Fibroblast of upper back skin (primary cell): ENCODE measurements around the gene BACH2.
A peak's percentile ranks its signal among the peaks of the same experiment; 100 is the strongest.
"Not testable (repeated sequence)": the region's sequence is repeated elsewhere in the genome, so short reads cannot be mapped to it uniquely, and the experiment has no call there.

ENCODE experiments used
- DNase-seq: peaks from one replicate; pipeline ENCODE4 v3.0.0-alpha.2; 2013

BACH2 gene

DNA sequence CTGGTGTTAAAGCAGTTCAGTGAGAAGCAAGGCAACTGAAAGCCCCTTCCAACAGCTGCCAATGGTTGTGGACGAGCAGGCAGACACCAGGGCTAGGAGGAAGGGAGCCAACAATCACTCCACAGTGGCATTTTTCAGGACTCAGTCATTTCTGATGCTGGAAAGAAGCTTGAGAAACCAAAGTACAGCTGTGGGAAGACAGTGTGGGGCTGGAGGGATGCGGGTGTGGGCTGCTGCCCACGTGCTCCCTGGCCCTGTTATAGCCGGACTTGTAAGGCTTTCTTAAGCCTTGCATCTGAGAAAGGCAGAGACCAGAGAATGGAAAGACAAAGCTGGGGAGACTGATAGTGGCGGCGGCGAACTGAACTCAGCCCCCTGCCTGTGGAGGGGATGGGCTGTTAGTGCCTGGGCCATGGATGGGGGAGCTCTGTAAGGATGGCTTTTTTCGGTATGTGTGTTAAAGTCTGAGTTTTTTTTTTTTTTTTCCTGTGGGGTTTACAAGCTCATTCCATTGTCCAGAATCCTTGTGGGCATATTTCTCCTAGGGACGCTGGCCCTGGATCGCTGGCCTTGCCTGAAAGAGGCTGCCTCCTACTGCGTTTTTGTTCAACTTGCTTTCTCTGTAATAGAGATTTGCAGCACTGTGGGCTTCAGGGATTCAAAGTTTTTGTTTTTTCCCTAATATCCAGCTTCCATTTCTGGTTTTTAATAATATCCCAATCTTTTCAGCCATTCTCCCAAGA is 310.7 kb downstream of the BACH2 start:
- peak; percentile 96 for DNase-seq

GRCh38 chr6:89984926-89985750 is 311.5 kb downstream of the BACH2 start:
- DNase-seq, result peak; percentile 79

DNA sequence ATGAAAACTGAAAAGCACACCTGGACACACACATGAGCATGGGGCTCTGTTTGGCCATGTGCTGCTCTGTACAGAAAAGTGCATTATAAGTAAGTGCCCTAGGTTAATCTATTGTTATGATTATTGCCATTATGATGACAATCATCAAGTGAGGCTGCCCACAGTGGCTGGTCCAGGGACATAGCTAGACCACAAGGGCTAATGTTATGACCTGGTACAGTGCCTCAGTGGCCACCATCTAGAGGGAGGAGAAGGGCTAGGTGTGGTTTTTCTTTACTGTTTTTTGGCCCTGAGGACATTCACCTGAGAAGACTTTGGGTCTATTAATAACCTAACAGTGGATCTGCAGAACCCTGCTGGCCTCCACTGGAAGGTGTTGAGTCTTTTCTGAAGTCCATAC is 316.3 kb downstream of the BACH2 start:
- DNase-seq, result no peak

- DNase-seq, result no peak
Observed at GRCh38 chr6:89979481-89980119, 317.0 kb downstream of the BACH2 start.

- no peak for DNase-seq
Observed at GRCh38 chr6:89978749-89979145, 317.9 kb downstream of the BACH2 start.

- peak; percentile 96 for DNase-seq
Observed at GRCh38 chr6:89977808-89978748, 318.6 kb downstream of the BACH2 start.

DNA sequence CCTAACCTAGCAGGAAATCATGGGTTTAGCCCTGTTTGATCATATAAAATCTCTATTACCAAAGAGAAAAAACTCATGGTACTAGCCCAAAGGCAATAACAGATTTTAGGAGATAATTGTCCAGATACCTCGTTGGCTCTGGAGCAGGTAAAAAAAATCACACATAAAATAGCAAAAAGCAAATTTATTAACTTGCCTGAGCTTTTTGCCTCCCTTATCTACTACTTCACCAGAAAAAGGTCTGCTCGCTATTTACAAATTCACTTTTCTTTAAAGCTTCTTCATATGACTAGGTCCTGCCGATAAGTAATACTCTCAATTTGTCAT is 320.0 kb downstream of the BACH2 start:
- no peak for DNase-seq

DNA sequence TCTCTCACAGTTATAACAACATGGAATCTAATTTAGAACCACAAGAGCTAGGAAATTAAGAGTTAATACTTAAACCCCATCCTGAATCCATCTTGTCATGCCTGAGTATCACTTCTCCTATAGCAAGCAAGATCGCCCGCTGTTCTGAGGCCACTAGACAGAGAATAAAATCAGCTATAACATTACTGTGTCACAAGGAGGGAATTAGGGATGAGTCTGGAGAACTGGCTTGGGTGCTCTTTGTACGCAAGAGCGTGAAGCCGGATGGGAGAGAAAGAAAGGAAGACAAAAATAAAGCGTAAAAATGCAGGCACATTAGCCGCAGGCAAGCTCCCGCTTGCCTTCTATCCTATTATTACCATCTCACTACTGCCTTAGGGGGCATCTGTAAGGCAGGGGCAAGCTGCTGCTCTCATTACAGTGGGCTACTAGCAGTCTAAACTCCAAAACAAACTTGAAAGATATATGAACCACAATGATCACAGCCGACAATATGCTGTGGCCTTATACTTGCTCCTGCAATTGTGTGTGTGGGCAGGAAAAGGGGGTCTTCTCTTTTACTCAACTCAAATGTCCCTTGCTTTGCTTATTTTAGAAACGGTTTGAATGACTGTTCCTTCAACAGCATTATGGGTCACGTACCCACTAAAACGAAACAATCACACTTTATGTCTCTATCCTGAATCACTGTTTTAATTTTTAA is 320.5 kb downstream of the BACH2 start:
- DNase-seq, result no peak

- DNase-seq, result no peak
Observed at GRCh38 chr6:89975366-89975765, 321.3 kb downstream of the BACH2 start.

- no peak for DNase-seq
Observed at GRCh38 chr6:89974834-89975233, 321.8 kb downstream of the BACH2 start.

- no peak for DNase-seq
Observed at GRCh38 chr6:89972025-89972381, 324.6 kb downstream of the BACH2 start.

- DNase-seq, result not testable (repeated sequence)
Observed at GRCh38 chr6:89971338-89972024, 325.2 kb downstream of the BACH2 start.

- DNase-seq, result peak; percentile 76
Observed at GRCh38 chr6:89970609-89971337, 325.9 kb downstream of the BACH2 start.

GRCh38 chr6:89970072-89970471 is 326.6 kb downstream of the BACH2 start:
- no peak for DNase-seq

DNA sequence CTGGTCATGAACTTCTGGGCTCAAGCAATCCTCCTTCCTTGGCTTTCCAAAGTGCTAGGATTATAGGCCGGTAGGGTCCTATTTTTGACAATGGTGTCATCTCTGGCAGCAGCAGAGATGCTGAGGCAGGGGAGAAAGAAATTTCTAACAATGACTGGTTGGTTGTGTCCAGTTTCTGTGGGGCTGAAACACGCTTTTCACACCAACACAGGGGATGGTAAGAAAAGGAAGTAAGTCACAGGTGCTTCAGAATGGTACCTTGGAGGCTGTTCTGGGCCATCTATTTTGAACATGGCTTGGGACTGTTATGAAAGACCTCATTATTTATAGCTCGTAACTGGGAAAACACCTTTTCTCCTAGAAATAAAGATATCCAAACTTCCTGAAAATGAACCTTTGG is 329.7 kb downstream of the BACH2 start:
- no peak for DNase-seq

DNA sequence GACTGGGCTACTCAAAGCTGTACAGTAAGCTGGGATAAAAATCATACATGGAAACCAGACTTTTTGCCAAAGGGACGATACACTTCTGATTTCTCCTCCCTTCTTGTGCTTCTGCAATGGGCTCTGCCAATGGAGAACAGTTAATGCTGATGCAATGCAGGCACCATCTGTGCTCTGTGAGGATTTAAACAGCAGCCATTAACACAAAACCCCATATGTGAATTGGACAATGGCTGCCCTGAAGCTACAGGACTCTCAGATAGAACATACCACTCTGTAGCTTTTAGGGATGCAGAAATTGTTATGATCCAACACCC is 330.5 kb downstream of the BACH2 start:
- no peak for DNase-seq

DNA sequence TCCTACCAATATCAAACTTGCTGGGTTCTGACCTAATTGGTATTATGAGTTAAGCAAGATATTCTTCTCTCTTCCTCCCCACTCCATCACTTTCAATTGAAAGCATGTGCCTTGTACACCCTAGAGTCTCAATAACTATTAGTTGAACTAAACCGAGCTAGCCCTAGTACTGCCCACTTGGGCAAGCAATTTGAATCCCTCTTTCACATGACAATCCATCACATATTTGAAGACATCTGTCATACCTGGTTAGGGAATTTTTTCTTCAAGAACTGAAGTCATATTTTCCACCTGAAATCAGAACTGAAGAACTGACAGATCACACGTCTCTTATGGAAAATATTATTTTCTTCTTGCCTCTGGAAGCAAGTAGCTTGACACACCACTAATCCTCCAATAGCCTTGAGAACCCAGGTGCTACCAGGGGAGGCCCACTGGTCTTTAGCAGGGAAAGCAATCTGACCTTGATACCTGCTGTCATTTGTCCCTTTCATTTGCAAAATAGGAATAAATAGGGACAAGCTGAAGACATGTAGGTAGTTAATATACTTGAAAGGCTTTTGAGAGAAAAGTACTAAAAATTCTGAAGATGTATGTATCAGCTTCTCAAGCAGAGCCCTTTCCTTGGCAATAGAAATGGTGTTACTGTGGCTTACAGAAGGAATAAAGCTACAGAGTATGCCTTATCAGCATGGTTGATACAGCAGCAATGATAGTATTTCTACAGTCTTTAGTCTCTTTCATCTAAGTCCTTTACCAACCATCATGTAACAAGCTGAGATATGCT is 331.0 kb downstream of the BACH2 start:
- DNase-seq, result no peak

DNA sequence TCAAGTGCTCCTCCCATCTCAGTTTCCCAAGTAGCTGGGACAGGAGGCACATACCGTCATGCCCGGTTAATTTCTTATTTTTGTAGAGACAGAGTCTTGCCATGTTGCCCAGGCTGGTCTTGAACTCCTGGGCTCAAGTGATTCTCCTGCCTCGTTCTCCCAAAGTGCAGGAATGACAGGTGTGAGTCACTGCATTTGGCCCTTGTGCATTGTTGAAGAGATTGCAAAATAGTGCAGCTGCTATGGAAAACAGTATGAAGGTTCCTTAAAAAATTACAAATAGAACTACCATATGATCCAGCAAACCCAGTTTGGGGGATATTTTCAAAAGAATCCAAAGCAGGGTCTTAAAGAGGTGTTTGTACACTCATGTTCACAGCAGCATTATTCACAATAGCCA is 333.3 kb downstream of the BACH2 start:
- DNase-seq, result no peak

GRCh38 chr6:89961481-89961880 is 335.2 kb downstream of the BACH2 start:
- DNase-seq, result no peak

GRCh38 chr6:89959883-89960282 is 336.8 kb downstream of the BACH2 start:
- DNase-seq, result no peak
